OCI-LY1 (cell line): ENCODE data around the gene SYT6.

Source experiments
- EZH2 ChIP-seq: fragments of 200-600 bp; sonication (generic), shearing (Covaris generic); IDR thresholded peaks from 2 replicates; pipeline ENCODE4 v1.8.0; 2017; ENCODE audit warnings: borderline replicate concordance, mixed run types, mild to moderate bottlenecking, antibody characterized with exemption, low read length, moderate library complexity, mixed read lengths
- TF ChIP-seq, protein P1 (sequence below): fragments of 200-600 bp; sonication (generic), shearing (Covaris generic); IDR thresholded peaks from 2 replicates; pipeline ENCODE4 v1.5.1; 2017; ENCODE audit warnings: mild to moderate bottlenecking, antibody characterized with exemption, low read length, moderate library complexity, mixed read lengths

- TF ChIP-seq, protein P1, sequence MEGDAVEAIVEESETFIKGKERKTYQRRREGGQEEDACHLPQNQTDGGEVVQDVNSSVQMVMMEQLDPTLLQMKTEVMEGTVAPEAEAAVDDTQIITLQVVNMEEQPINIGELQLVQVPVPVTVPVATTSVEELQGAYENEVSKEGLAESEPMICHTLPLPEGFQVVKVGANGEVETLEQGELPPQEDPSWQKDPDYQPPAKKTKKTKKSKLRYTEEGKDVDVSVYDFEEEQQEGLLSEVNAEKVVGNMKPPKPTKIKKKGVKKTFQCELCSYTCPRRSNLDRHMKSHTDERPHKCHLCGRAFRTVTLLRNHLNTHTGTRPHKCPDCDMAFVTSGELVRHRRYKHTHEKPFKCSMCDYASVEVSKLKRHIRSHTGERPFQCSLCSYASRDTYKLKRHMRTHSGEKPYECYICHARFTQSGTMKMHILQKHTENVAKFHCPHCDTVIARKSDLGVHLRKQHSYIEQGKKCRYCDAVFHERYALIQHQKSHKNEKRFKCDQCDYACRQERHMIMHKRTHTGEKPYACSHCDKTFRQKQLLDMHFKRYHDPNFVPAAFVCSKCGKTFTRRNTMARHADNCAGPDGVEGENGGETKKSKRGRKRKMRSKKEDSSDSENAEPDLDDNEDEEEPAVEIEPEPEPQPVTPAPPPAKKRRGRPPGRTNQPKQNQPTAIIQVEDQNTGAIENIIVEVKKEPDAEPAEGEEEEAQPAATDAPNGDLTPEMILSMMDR = no peak
- no peak for TF ChIP-seq EZH2
These were observed 19.2 kb downstream of the SYT6 start for GRCh38 chr1:114134518-114134917.
